ENCODE results near the gene SYNJ2. TPM values are rescaled to one million over a fixed set of nuclear protein-coding genes. Genes with fewer than 3 reads are reported as not detected.

SYNJ2 gene
- total and polyA plus RNA-seq, 2 of the 4 experiments (the other 2 are of a cell fraction), result 40.8 to 45.2 TPM

DNA sequence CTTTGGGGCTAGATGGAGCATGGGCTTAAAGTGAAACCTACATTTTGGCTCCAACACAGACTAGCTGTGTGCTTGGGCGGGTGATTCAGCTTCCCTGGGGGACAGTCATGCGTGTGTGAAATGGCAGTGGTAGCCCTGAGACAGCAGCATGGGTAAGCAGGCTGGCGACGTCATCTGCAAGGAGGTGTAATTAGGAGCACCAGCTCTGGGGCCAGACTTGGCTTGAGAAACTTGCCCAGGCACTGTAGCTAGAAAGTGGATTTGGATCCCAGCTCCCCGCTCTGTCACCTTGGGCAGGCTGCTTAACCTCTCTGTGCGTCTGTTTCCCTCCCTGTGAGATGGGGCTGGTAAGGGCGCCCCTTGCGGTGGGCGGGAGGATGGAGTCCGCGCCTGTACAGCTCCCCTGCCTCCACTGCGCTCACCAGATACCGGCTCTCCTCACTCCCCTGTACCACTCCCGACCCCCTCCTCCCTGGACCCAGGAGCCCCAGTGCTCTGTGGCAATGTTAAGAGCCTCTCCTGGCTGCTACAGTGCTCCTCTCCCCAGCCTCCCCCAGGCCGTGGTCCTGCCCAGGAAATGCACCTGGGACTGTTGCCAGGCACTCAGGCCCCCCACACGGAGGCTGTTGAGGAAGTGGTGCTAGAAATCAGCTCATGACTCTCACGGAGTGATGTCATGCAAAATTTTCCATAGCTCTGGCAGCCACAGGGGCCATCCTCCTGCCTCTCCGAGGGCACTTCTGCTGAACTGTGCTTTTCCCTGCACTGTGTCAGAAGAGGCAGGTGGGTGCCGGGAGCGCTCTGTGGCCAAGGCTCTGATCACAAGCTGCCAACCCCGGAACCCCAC is 44.6 kb downstream of the SYNJ2 start (continued):
- TF ChIP-seq, protein P1, sequence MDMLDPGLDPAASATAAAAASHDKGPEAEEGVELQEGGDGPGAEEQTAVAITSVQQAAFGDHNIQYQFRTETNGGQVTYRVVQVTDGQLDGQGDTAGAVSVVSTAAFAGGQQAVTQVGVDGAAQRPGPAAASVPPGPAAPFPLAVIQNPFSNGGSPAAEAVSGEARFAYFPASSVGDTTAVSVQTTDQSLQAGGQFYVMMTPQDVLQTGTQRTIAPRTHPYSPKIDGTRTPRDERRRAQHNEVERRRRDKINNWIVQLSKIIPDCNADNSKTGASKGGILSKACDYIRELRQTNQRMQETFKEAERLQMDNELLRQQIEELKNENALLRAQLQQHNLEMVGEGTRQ (IDR thresholded peaks at IDR 0.05; ENCODE audit: low read depth, low read length), result 0 out of 2 replicates have a peak, but pooled peaks have one; percentile 8
- TF ChIP-seq POLR2A (IDR thresholded peaks at IDR 0.05; ENCODE audit: low read depth, low read length), result peak; percentile 62; the same call in 1 of the 2 replicates
